Muscle layer of duodenum (tissue), 2 donors: Measurements from ENCODE around the gene MINAR1.

ENCODE experiments used
- H3K27ac ChIP-seq: one replicate; pipeline ENCODE4 v1.7.0; 2013; ENCODE audit warnings: mild to moderate bottlenecking, low read length
- H3K27me3 ChIP-seq: one replicate; pipeline ENCODE4 v1.7.0; 2013; ENCODE audit warnings: low read depth, mild to moderate bottlenecking, control low read depth, low read length
- H3K36me3 ChIP-seq, 2 donors: one replicate each; pipeline ENCODE4 v1.7.0; 2013; ENCODE audit warnings: low read length in 2 of 2, control low read depth in 1 of 2, mild to moderate bottlenecking in 1 of 2; ENCODE audit not compliant: insufficient read depth in 2 of 2, control insufficient read depth in 1 of 2
- H3K4me1 ChIP-seq, 2 donors: one replicate each; pipeline ENCODE4 v1.7.0; 2013; ENCODE audit warnings: low read length in 2 of 2, mild to moderate bottlenecking in 2 of 2, control low read depth in 1 of 2, moderate library complexity in 1 of 2; ENCODE audit not compliant: insufficient read depth in 2 of 2, control insufficient read depth in 1 of 2
- H3K4me3 ChIP-seq, 2 donors: one replicate each; pipeline ENCODE4 v1.7.0; 2013; ENCODE audit warnings: low read length in 2 of 2, low read depth in 1 of 2, mild to moderate bottlenecking in 1 of 2
- H3K9me3 ChIP-seq, 2 donors: one replicate each; pipeline ENCODE4 v1.7.0; 2013; ENCODE audit warnings: low read length in 2 of 2, control low read depth in 1 of 2, mild to moderate bottlenecking in 1 of 2; ENCODE audit not compliant: control insufficient read depth in 1 of 2
- donor health status: healthy.

MINAR1 gene

GRCh38 chr15:79431636-79432344 lies at the start of gene MINAR1:
MINAR1 (plus strand) TSS chr15:79432336; CDS start chr15:79456148, 23,812 bp downstream.
- Histone ChIP-seq H3K36me3 (no peaks in the 10 kb centered on the region), H3K27me3 (peaks cover 37% of the 10 kb centered on the region), H3K9me3 (no peaks in the 10 kb centered on the region)

DNA sequence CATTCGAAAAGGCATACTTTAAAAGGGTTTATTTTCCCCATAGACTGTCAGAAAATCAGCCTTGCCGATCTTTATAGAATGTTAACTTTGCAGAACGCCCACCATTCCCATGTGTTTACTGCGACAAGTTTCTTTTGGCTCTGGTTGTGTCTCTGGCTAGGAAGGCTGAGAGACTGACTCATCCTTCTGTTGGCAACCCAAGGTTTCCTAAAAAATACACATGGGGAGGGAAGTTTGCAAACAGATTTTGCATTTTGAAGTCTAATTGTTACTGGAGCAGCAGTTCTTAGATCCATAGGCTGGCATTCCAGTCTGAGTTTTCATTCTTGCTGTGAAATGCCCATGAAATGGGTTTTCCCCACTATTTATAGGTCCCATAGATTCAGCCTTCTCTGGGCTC lies 37.9 kb upstream of the MINAR1 start:
- Histone ChIP-seq H3K9me3 (no peaks in the 10 kb centered on the region), H3K27me3 (no peaks in the 10 kb centered on the region), H3K36me3 (no peaks in the 10 kb centered on the region), H3K4me3 (no peak overlapping the region), H3K4me1 (peaks cover 0 to 14% of the 10 kb centered on the region in 2 donors), H3K27ac (no peak overlapping the region)

More at GRCh38 chr15:79431636-79432344, at the start of gene MINAR1:
- H3K4me3 ChIP-seq, result peak within 1 kb of the TSS in 1 of 2 donors; percentile 76
- peaks cover 0 to 18% of the 10 kb centered on the region in 2 donors for H3K4me1 ChIP-seq
- no peak within 1 kb of the TSS for H3K27ac ChIP-seq

DNA sequence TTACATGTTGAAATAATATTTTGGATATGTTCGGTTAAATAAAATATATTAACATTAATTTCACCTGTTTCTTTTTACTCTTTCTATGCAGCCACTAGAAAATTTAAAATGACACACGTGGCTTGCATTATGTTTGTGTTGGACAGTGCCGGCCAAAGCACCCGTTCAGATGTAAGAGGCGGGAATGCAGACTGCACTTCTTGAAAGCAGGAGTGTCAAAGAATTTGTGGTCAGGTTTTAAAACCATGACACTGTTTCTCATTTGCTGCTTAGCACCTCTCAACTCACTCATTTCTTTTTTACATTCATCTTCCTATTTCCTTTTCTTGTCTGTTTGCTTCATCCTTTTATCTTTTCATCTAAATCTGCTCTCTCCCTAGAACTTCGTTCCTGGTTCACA lies 35.3 kb upstream of the MINAR1 start:
- H3K27ac ChIP-seq, result no peak overlapping the region
- H3K9me3 ChIP-seq, result no peaks in the 10 kb centered on the region
- H3K4me3 ChIP-seq, result no peak overlapping the region
- peaks cover 0 to 14% of the 10 kb centered on the region in 2 donors for H3K4me1 ChIP-seq
- no peaks in the 10 kb centered on the region for H3K36me3 ChIP-seq
- H3K27me3 ChIP-seq, result no peaks in the 10 kb centered on the region

DNA sequence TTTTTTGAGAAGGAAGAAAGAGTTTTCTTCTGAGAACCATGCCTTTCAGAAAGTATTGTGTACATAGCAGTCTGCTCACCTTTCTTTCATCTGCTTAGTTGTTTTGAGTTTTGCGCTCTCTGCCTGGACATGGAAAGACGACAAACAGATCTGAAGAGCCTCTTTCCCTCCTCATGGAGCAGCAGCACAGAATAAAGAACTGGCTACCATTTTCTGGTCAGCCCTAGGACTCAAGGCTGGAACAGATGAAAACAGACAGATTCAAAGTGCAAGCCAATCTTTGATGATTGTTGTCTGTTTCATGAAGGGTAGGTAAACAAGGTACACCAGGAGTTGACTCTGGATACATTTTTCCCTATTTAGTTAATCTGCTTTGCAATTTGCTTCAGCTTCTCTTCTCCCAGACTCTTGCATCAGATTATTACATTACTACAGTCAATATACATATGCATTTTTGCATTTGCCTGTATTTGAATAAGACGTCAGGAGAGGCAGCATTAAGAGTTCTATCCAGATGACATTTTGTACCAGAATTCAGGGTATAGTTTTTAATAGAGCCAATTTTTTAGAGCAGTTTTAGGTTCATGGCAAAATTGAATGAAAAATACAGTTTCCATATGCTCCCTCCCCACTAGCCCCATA lies 34.7 kb upstream of the MINAR1 start:
- Histone ChIP-seq H3K36me3 (no peaks in the 10 kb centered on the region), H3K27me3 (no peaks in the 10 kb centered on the region)

DNA sequence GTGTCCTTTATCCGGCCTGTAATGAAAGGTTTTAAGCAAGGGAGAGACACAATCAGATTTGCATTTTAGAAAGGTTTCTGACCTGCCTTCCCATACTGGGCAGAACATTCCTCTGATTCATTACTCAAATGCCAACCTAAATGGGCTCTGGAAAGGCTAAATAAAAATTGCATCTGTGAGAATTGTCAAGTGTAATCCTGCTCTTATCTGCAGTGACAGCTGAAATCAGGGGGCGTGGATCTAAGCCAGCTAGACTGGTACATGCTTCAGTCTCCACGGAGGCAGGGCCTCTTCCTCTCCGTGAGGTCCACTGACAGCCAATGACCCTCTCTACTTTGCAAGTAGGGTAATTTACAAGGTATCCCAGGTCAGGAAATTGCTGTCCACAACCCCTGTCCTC lies 32.5 kb upstream of the MINAR1 start:
- Histone ChIP-seq H3K27me3 (no peaks in the 10 kb centered on the region), H3K9me3 (no peaks in the 10 kb centered on the region), H3K27ac (no peak overlapping the region), H3K4me3 (no peak overlapping the region), H3K36me3 (no peaks in the 10 kb centered on the region), H3K4me1 (peaks cover 0 to 4% of the 10 kb centered on the region in 2 donors)

More for the DNA sequence above, 34.7 kb upstream of the MINAR1 start:
- Histone ChIP-seq H3K4me1 (peaks cover 0 to 14% of the 10 kb centered on the region in 2 donors), H3K9me3 (no peaks in the 10 kb centered on the region), H3K4me3 (no peak overlapping the region), H3K27ac (no peak overlapping the region)

GRCh38 chr15:79400650-79401049 lies 31.5 kb upstream of the MINAR1 start:
- H3K36me3 ChIP-seq, result no peaks in the 10 kb centered on the region
- no peaks in the 10 kb centered on the region for H3K9me3 ChIP-seq
- H3K4me3 ChIP-seq, result no peak overlapping the region
- H3K4me1 ChIP-seq, result no peaks in the 10 kb centered on the region
- H3K27ac ChIP-seq, result no peak overlapping the region
- H3K27me3 ChIP-seq, result no peaks in the 10 kb centered on the region

GRCh38 chr15:79401301-79401700 lies 30.8 kb upstream of the MINAR1 start:
- Histone ChIP-seq H3K27me3 (no peaks in the 10 kb centered on the region), H3K36me3 (no peaks in the 10 kb centered on the region), H3K27ac (no peak overlapping the region), H3K9me3 (no peaks in the 10 kb centered on the region), H3K4me1 (no peaks in the 10 kb centered on the region), H3K4me3 (no peak overlapping the region)

DNA sequence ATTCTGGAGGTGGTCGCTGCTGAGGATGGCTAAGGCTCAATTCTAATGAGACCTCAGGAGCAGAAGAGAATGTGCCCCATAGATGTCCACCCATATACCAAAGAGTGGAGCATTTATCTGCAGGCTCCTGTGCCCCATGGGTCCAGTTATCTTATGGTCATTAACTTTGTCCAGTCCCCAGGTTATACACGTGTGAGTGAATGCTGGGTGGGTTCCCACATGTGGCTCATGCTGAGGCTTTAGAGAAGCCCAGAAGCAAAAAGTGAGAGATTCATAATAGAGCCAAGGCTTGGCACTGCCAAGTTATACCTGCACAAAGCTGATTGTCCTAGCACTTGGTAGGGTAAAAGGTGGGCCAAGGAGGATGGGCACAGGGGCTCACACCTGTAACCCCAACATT lies 30.0 kb upstream of the MINAR1 start:
- H3K4me1 ChIP-seq, result no peaks in the 10 kb centered on the region
- H3K27ac ChIP-seq, result no peak overlapping the region
- no peak overlapping the region for H3K4me3 ChIP-seq
- no peaks in the 10 kb centered on the region for H3K36me3 ChIP-seq
- H3K9me3 ChIP-seq, result no peaks in the 10 kb centered on the region
- H3K27me3 ChIP-seq, result no peaks in the 10 kb centered on the region

- Histone ChIP-seq H3K4me3 (no peak overlapping the region), H3K27ac (no peak overlapping the region), H3K4me1 (no peaks in the 10 kb centered on the region), H3K27me3 (no peaks in the 10 kb centered on the region), H3K36me3 (no peaks in the 10 kb centered on the region), H3K9me3 (no peaks in the 10 kb centered on the region)
Measured at GRCh38 chr15:79403501-79403900, 28.6 kb upstream of the MINAR1 start.

- Histone ChIP-seq H3K9me3 (no peaks in the 10 kb centered on the region), H3K27ac (no peak overlapping the region), H3K27me3 (no peaks in the 10 kb centered on the region), H3K4me1 (no peaks in the 10 kb centered on the region), H3K4me3 (no peak overlapping the region), H3K36me3 (no peaks in the 10 kb centered on the region)
Measured at GRCh38 chr15:79406210-79406609, 25.9 kb upstream of the MINAR1 start.

DNA sequence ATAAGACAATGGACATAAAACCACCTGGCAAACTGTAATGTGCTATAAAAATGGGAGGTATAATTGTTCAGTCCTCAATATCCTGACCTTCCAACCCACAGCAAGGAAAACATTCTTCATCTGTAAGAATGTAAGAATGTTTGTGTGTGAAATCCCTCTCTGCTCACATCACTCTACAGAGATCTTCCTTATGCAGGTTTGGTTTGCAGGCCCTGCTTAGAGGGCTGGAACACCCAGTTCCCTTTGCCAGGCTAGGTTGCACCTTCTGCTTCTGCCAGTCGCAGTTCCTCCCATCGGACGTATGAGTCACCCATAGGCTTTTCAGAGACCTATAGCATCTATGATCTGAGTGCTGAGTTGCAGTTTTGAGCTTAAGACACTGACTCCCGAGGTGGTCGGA lies 24.1 kb upstream of the MINAR1 start:
- H3K9me3 ChIP-seq, result no peaks in the 10 kb centered on the region
- H3K36me3 ChIP-seq, result peaks cover 0 to 4% of the 10 kb centered on the region in 2 donors
- H3K4me3 ChIP-seq, result no peak overlapping the region
- H3K4me1 ChIP-seq, result no peaks in the 10 kb centered on the region
- H3K27ac ChIP-seq, result no peak overlapping the region
- no peaks in the 10 kb centered on the region for H3K27me3 ChIP-seq
